Measurements from ENCODE around the gene TGFBRAP1. TPM values are rescaled to one million over a fixed set of nuclear protein-coding genes. Genes with fewer than 3 reads are reported as not detected.

The TGFBRAP1 gene
- total and polyA plus RNA-seq, 9 of the 15 experiments (the other 6 are each of a cell fraction or from before 2014, with no cell fraction given) = 3.7 to 18.0 (median 11.0) TPM

GRCh38 chr2:105336786-105337121 is 7.2 kb upstream of the TGFBRAP1 start:
- ATAC-seq (no peak), DNase-seq (ENCODE audit: extremely low read depth in 1 of 4, low spot score in 3 of 4) (no peak), FAIRE-seq (no peak)
- in situ Hi-C loops (cut with MboI) (no loop called here), intact Hi-C loops (cut with micrococcal nuclease) (no loop called here)
- Histone ChIP-seq H2AFZ (ENCODE audit: low read depth, low read length) (peak overlapping the region; percentile 100), H3K4me2 (ENCODE audit: insufficient read depth, low read length) (peak overlapping the region; percentile 84), H3K79me2 (ENCODE audit: control insufficient read depth, insufficient read depth, low read length) (peaks cover 59% of the 10 kb centered on the region), H3K36me3 (ENCODE audit: control insufficient read depth, insufficient read depth, low read length) (peaks cover 35% of the 10 kb centered on the region), H3K27ac (ENCODE audit: extremely low read depth, low read depth, low read length) (peak overlapping the region; percentile 99), H3K27me3 (ENCODE audit: control insufficient read depth in 2 of 2, insufficient read depth in 2 of 2, low read length in 2 of 2) (no peaks in the 10 kb centered on the region), H4K20me1 (replicated peaks; ENCODE audit: control insufficient read depth, insufficient read depth, low read length) (no peaks in the 10 kb centered on the region), H3K9ac (ENCODE audit: insufficient read depth in 1 of 2, low read depth in 2 of 2, low read length in 2 of 2) (peak overlapping the region; percentile 98 to 99), H3K9me1 (ENCODE audit: control insufficient read depth, insufficient read depth, low read length) (no peaks in the 10 kb centered on the region), H3K4me1 (replicated peaks in 1 of 2; ENCODE audit: control insufficient read depth in 2 of 2, insufficient read depth in 2 of 2, low read length in 2 of 2) (peaks cover 3 to 24% of the 10 kb centered on the region in 2 experiments; a peak in 3 of 5 replicates), H3K4me3 (peak overlapping the region; percentile 60), H3K9me3 (replicated peaks; ENCODE audit: control insufficient read depth, insufficient read depth, low read depth, low read length) (no peaks in the 10 kb centered on the region)
- BruUV-seq (replicated peaks) = TSS peak; percentile 86
- TF ChIP-seq GTF2E2 (tag; IDR thresholded peaks at IDR 0.05) (peak; percentile 82; the same call in 1 of the 2 replicates), ZKSCAN8 (CRISPR knock-in tag; IDR thresholded peaks at IDR 0.05) (peak; percentile 68; the same call in 1 of the 2 replicates), SMARCC2 (IDR thresholded peaks at IDR 0.05; ENCODE audit: low read depth) (0 out of 2 replicates have a peak, but pooled peaks have one; percentile 28), RCOR1 (IDR thresholded peaks at IDR 0.05; ENCODE audit: borderline replicate concordance in 1 of 2, low read depth in 2 of 2, low read length in 2 of 2) (no peak), SOX6 (IDR thresholded peaks at IDR 0.05) (no peak), MLX (CRISPR knock-in tag; conservative IDR thresholded peaks at IDR 0.05) (no peak)
- CTCF ChIA-PET (ENCODE audit: low intra/inter-chr PET ratio) = no interaction called here
- POLR2A ChIA-PET = interaction anchor here (1.8 to 2.0 kb wide), 2 partner anchors 13 to 23 kb away, joined by 5 to 7 read pairs; no protein-coding TSS in a partner anchor
- 0% methylated on average over 7 of the region's 7 CpGs for WGBS (ENCODE audit: insufficient coverage, low coverage, missing lambda C conversion rate)
